ENCODE measurements around the gene TPCN1. TPM values are rescaled to one million over a fixed set of nuclear protein-coding genes. Genes with fewer than 3 reads are reported as not detected.

The TPCN1 gene
- total and polyA plus RNA-seq, 2 of the 13 experiments (the other 11 are each of a cell fraction or from before 2014, with no cell fraction given), result 8.0 to 26.8 TPM

DNA sequence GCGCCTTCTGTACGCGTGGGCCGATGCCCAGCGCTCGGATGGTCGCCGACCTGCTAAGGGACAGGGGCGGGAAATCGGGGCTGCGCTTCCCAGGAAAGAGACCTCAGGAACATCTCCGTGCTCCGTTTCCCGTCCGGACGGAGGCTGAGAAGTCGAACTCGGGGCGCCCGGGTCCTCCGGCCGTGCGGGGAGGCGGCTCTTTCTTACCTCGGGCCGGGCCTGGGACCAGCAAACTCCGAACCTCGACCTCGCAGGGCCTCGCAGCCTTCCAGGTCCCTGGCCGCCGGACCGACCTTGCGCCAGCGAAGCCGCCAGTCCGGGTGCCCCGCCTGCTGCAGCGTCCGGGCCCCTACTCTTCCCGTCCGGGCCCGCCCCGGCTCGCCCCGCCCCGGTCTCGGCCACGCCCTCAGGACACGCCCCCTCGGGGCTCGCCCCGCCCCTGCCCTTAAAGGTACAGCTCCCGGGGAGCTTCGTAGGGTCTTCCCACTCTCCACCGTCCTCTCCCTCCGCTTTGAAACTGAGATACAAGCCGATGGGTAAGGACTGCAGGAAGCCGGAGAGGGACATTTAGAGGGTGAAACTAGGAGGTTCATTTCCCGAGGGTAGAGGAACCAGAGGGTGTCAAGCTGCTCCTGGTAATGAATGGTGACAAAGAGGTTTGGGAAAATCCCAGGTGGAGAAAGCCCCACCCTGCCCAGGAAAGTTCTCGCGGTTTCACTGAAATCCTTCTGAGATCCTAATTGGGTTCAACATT lies 113.7 kb downstream of the TPCN1 start, which contains the start of gene SLC8B1 (continued):
- TF ChIP-seq IKZF5 (CRISPR knock-in tag; IDR thresholded peaks at IDR 0.05) (no peak), ZNF556 (CRISPR knock-in tag; IDR thresholded peaks at IDR 0.05; ENCODE audit: borderline replicate concordance) (no peak), ZNF30 (CRISPR knock-in tag; IDR thresholded peaks at IDR 0.05) (no peak), ZNF577 (CRISPR knock-in tag; IDR thresholded peaks at IDR 0.05; ENCODE audit: borderline replicate concordance, low read depth) (no peak), IKZF1 (IDR thresholded peaks at IDR 0.05) (no peak), ZNF280B (CRISPR knock-in tag; IDR thresholded peaks at IDR 0.05; ENCODE audit: borderline replicate concordance) (peak; percentile 52; the same call in 1 of the 2 replicates), PLRG1 (conservative IDR thresholded peaks at IDR 0.05) (no peak), SMYD3 (CRISPR knock-in tag; IDR thresholded peaks at IDR 0.05) (no peak; the same call in 1 of the 2 replicates), ZNF530 (CRISPR knock-in tag; IDR thresholded peaks at IDR 0.05; ENCODE audit: low read depth) (no peak), SMC3 (IDR thresholded peaks at IDR 0.05; ENCODE audit: low read length) (no peak), ZNF768 (CRISPR knock-in tag; IDR thresholded peaks at IDR 0.05) (peak; percentile 79; the same call in 1 of the 2 replicates), ZBTB20 (CRISPR knock-in tag; IDR thresholded peaks at IDR 0.05; ENCODE audit: borderline replicate concordance, low read depth) (peak; percentile 56; the same call in 1 of the 2 replicates), TBP (CRISPR knock-in tag; IDR thresholded peaks at IDR 0.05) (no peak), ZNF281 (CRISPR knock-in tag; IDR thresholded peaks at IDR 0.05; ENCODE audit: borderline replicate concordance) (no peak), NAIF1 (CRISPR knock-in tag; IDR thresholded peaks at IDR 0.05; ENCODE audit: borderline replicate concordance) (no peak), PHB2 (IDR thresholded peaks at IDR 0.05; ENCODE audit: partially characterized antibody) (no peak)
- TF ChIP-seq, protein P1, sequence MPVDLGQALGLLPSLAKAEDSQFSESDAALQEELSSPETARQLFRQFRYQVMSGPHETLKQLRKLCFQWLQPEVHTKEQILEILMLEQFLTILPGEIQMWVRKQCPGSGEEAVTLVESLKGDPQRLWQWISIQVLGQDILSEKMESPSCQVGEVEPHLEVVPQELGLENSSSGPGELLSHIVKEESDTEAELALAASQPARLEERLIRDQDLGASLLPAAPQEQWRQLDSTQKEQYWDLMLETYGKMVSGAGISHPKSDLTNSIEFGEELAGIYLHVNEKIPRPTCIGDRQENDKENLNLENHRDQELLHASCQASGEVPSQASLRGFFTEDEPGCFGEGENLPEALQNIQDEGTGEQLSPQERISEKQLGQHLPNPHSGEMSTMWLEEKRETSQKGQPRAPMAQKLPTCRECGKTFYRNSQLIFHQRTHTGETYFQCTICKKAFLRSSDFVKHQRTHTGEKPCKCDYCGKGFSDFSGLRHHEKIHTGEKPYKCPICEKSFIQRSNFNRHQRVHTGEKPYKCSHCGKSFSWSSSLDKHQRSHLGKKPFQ (CRISPR knock-in tag; IDR thresholded peaks at IDR 0.05; ENCODE audit: insufficient replicate concordance), result no peak
- TF ChIP-seq, protein P2, sequence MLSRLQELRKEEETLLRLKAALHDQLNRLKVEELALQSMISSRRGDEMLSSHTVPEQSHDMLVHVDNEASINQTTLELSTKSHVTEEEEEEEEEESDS (CRISPR knock-in tag; IDR thresholded peaks at IDR 0.05; ENCODE audit: borderline replicate concordance), result no peak
- TF ChIP-seq, protein P3, sequence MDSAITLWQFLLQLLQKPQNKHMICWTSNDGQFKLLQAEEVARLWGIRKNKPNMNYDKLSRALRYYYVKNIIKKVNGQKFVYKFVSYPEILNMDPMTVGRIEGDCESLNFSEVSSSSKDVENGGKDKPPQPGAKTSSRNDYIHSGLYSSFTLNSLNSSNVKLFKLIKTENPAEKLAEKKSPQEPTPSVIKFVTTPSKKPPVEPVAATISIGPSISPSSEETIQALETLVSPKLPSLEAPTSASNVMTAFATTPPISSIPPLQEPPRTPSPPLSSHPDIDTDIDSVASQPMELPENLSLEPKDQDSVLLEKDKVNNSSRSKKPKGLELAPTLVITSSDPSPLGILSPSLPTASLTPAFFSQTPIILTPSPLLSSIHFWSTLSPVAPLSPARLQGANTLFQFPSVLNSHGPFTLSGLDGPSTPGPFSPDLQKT (CRISPR knock-in tag; IDR thresholded peaks at IDR 0.05; ENCODE audit: borderline replicate concordance), result no peak
- TF ChIP-seq, protein P4, sequence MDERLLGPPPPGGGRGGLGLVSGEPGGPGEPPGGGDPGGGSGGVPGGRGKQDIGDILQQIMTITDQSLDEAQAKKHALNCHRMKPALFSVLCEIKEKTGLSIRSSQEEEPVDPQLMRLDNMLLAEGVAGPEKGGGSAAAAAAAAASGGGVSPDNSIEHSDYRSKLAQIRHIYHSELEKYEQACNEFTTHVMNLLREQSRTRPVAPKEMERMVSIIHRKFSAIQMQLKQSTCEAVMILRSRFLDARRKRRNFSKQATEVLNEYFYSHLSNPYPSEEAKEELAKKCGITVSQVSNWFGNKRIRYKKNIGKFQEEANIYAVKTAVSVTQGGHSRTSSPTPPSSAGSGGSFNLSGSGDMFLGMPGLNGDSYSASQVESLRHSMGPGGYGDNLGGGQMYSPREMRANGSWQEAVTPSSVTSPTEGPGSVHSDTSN (CRISPR knock-in tag; IDR thresholded peaks at IDR 0.05), result no peak
